ENCODE results near the gene B3GNT7. TPM values are rescaled to one million over a fixed set of nuclear protein-coding genes. Genes with fewer than 3 reads are reported as not detected.

Gene B3GNT7
- total RNA-seq, 1 donor from 2014 or later: 0.90 TPM

GRCh38 chr2:231412618-231412963 is 17.1 kb downstream of the B3GNT7 start:
- Histone ChIP-seq H3F3A (ENCODE audit: low read depth) (peaks cover 22% of the 10 kb centered on the region), H3K27me3 (peaks cover 11% of the 10 kb centered on the region), H3K4me2 (peak overlapping the region; percentile 95), H2AFZ (replicated peaks) (peak overlapping the region; percentile 75), H3K9me3 (ENCODE audit: low read depth) (no peaks in the 10 kb centered on the region), H3K4me1 (peaks cover 10% of the 10 kb centered on the region), H4K20me1 (ENCODE audit: low read depth) (no peaks in the 10 kb centered on the region), H3K36me3 (no peaks in the 10 kb centered on the region), H3K79me2 (ENCODE audit: low read depth) (no peaks in the 10 kb centered on the region), H3K27ac (no peak overlapping the region), H3K4me3 (no peak overlapping the region), H3K9ac (no peak overlapping the region)
- peaks cover 11% of the 10 kb centered on the region for H3K4me1 Mint-ChIP-seq
- H3K9me3 Mint-ChIP-seq: peaks cover 10% of the 10 kb centered on the region
- no peak for DNase-seq (ENCODE audit: low spot score)
- H3K4me3 Mint-ChIP-seq: peak overlapping the region; percentile 75
- peak overlapping the region; percentile 87 for H3K27ac Mint-ChIP-seq
- TF ChIP-seq EZH2 (IDR thresholded peaks at IDR 0.05) (no peak), EZH2phosphoT487 (IDR thresholded peaks at IDR 0.05) (no peak), CTCF (IDR thresholded peaks at IDR 0.05) (no peak)
- H3K36me3 Mint-ChIP-seq: no peaks in the 10 kb centered on the region
- H3K27me3 Mint-ChIP-seq (ENCODE audit: insufficient read depth, low read depth): peaks cover 4% of the 10 kb centered on the region

- TF ChIP-seq CTCF (IDR thresholded peaks at IDR 0.05) (no peak), EZH2phosphoT487 (IDR thresholded peaks at IDR 0.05) (no peak), EZH2 (IDR thresholded peaks at IDR 0.05) (no peak)
- H4K20me1 ChIP-seq (ENCODE audit: low read depth): no peaks in the 10 kb centered on the region
- Mint-ChIP-seq H3K4me1 (peaks cover 11% of the 10 kb centered on the region), H3K27ac (no peak overlapping the region), H3K9me3 (peaks cover 10% of the 10 kb centered on the region), H3K36me3 (no peaks in the 10 kb centered on the region), H3K4me3 (no peak overlapping the region), H3K27me3 (ENCODE audit: insufficient read depth, low read depth) (peaks cover 4% of the 10 kb centered on the region)
- DNase-seq (ENCODE audit: low spot score): no peak
- no peak overlapping the region for H3K4me2 ChIP-seq
- peaks cover 10% of the 10 kb centered on the region for H3K4me1 ChIP-seq
- peaks cover 22% of the 10 kb centered on the region for H3F3A ChIP-seq (ENCODE audit: low read depth)
- peaks cover 11% of the 10 kb centered on the region for H3K27me3 ChIP-seq
- H3K9me3 ChIP-seq (ENCODE audit: low read depth): no peaks in the 10 kb centered on the region
- H3K27ac ChIP-seq: no peak overlapping the region
- no peak overlapping the region for H3K4me3 ChIP-seq
- H3K79me2 ChIP-seq (ENCODE audit: low read depth): no peaks in the 10 kb centered on the region
- peak overlapping the region; percentile 48 for H2AFZ ChIP-seq (replicated peaks)
- H3K9ac ChIP-seq: no peak overlapping the region
- no peaks in the 10 kb centered on the region for H3K36me3 ChIP-seq
These were observed 17.9 kb downstream of the B3GNT7 start for GRCh38 chr2:231413456-231413855.

GRCh38 chr2:231413921-231414476 is 18.5 kb downstream of the B3GNT7 start:
- no peaks in the 10 kb centered on the region for H4K20me1 ChIP-seq (ENCODE audit: low read depth)
- H3K79me2 ChIP-seq (ENCODE audit: low read depth): no peaks in the 10 kb centered on the region
- peaks cover 11% of the 10 kb centered on the region for H3K27me3 ChIP-seq
- H3K4me2 ChIP-seq: no peak overlapping the region
- no peaks in the 10 kb centered on the region for H3K9me3 ChIP-seq (ENCODE audit: low read depth)
- no peak overlapping the region for H3K4me3 ChIP-seq
- peaks cover 22% of the 10 kb centered on the region for H3F3A ChIP-seq (ENCODE audit: low read depth)
- no peak for DNase-seq (ENCODE audit: low spot score)
- peaks cover 11% of the 10 kb centered on the region for H3K4me1 Mint-ChIP-seq
- peaks cover 10% of the 10 kb centered on the region for H3K9me3 Mint-ChIP-seq
- H3K36me3 Mint-ChIP-seq: no peaks in the 10 kb centered on the region
- H3K27ac Mint-ChIP-seq: peak overlapping the region; percentile 86
- no peak overlapping the region for H3K27ac ChIP-seq
- peaks cover 4% of the 10 kb centered on the region for H3K27me3 Mint-ChIP-seq (ENCODE audit: insufficient read depth, low read depth)
- H3K4me1 ChIP-seq: peaks cover 10% of the 10 kb centered on the region
- H3K4me3 Mint-ChIP-seq: no peak overlapping the region
- TF ChIP-seq EZH2phosphoT487 (IDR thresholded peaks at IDR 0.05) (no peak), CTCF (IDR thresholded peaks at IDR 0.05) (no peak), EZH2 (IDR thresholded peaks at IDR 0.05) (no peak)
- no peak overlapping the region for H3K9ac ChIP-seq
- H2AFZ ChIP-seq (replicated peaks): peak overlapping the region; percentile 48
- no peaks in the 10 kb centered on the region for H3K36me3 ChIP-seq

Measured in neural progenitor cell (in vitro differentiated cells).